Esophagus muscularis mucosa (tissue), 3 donors: ENCODE measurements around the gene ST13.

Experiments used
- CTCF ChIP-seq, 3 experiments: fragments of 200-600 bp in 2 of 3; fragments of 450-650 bp in 1 of 3; sonication (generic) in 2 of 3; IDR thresholded peaks; one replicate each; pipeline ENCODE4 v1.5.1; 2017 to 2019; ENCODE audit warnings: antibody characterized with exemption in 3 of 3, mild to moderate bottlenecking in 2 of 3, moderate library complexity in 1 of 3
- POLR2AphosphoS5 ChIP-seq, 2 donors: sonication (generic); formaldehyde crosslinking; IDR thresholded peaks; one replicate each; pipeline ENCODE4 v1.6.1; 2017; ENCODE audit warnings: antibody characterized with exemption in 2 of 2

GRCh38 chr22:40877488-40877887, 21.0 kb upstream of the ST13 start:
- TF ChIP-seq CTCF (IDR thresholded peaks at IDR 0.05) (no peak), POLR2AphosphoS5 (IDR thresholded peaks at IDR 0.05) (no peak)
